HG03097 (cell line): ENCODE results near the gene ELF2.
A peak's percentile ranks its signal among the peaks of the same experiment; 100 is the strongest.
"Not testable (repeated sequence)": the region's sequence is repeated elsewhere in the genome, so short reads cannot be mapped to it uniquely, and the experiment has no call there.

Experiments
- ATAC-seq: cut with Tn5 transposase; IDR thresholded peaks from one replicate; pipeline ENCODE4 v1.9.1; 2021; ENCODE audit not compliant: unreplicated experiment, low FRiP score

The ELF2 gene

DNA sequence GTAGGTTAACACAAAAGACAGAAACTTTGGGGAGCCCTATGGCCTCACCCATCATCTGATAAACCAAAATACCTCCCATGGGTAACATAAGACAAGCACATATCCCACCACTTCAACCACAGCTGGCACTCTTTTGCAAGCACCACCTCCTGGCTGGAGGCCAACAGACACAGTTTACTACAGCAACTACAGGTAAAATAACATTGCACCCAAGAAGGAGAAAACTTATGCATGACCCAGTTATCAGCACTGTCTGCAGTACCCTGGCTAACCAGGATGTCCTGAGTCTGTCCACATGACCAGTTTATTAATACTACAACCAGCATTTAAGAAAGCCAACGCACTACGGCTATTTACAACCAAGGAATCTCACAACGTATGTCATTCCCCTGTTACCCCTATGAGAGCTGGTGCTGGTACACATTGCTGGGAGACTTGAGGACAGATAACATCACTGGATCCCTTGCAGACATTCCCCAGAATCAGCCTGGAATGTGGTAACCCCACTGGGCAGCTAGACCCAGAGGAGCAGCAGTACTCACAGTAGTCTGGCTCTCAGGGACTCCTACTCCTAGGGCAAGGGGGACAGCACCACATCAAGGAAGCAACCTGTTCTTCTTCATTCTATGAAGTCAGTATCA lies 32.0 kb downstream of the ELF2 start:
- ATAC-seq = no peak

DNA sequence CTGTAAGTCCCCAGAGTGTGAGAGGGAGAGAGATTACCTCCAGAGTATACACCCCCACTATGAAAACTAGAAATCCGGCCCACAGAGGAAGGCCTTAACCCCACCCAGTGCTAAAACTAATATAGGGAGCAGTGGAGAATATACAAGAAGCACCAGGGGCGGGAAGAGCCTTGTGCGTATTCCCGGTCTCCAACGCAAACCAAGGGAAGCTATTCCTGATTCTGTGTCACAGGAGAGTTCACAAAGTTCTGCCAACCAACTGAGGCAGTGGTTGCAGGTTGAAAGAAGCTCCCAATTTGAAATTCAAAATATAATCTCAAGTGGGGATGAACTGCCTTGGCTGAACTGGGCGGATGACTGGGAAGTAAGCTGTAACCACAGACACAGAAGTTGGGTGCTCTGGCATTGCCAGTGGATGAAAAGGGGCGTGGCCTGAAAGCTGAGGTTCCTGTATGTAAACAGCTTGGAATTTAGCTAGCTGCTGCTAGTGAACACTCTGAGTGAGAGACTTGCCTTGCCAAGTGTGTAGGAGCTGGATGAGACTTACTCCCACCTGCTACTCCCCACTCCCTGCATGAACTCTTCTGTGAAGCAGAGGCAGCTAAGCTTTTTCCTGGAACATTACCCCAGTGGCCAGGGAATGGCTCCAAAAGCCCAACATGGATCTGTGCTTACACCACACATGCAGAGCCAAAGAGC lies 32.7 kb downstream of the ELF2 start:
- no peak for ATAC-seq

GRCh38 chr4:139142980-139143379 lies 34.0 kb downstream of the ELF2 start:
- ATAC-seq = no peak

GRCh38 chr4:139142087-139142486 lies 34.9 kb downstream of the ELF2 start:
- ATAC-seq = peak; percentile 77

GRCh38 chr4:139137763-139138162 lies 39.3 kb downstream of the ELF2 start:
- no peak for ATAC-seq

- ATAC-seq = no peak
These were observed 42.6 kb downstream of the ELF2 start for GRCh38 chr4:139134403-139134802.

- no peak for ATAC-seq
These were observed 45.7 kb downstream of the ELF2 start for GRCh38 chr4:139131209-139131870.

DNA sequence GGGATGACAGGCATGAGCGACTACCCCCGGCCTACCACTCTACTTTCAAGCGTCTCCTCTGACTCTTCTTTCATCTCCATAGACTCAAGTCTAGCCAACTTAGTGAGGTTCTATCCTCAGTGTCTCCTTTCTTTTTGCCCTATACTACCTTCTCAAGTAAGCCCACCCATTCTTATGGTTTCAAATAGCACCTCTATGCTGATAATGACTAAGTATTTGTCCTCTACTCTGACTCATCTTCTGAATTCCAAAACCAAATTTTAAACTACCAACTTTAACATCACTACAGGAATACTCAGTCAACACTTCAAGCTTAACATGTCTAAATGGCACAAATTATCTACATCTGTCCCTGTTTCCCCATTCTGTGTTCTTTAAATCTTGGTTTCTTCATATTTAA lies 47.8 kb downstream of the ELF2 start:
- no peak for ATAC-seq

- ATAC-seq = no peak
These were observed 50.1 kb downstream of the ELF2 start for GRCh38 chr4:139126898-139127297.

- ATAC-seq = no peak
These were observed 53.1 kb downstream of the ELF2 start for GRCh38 chr4:139123910-139124309.

DNA sequence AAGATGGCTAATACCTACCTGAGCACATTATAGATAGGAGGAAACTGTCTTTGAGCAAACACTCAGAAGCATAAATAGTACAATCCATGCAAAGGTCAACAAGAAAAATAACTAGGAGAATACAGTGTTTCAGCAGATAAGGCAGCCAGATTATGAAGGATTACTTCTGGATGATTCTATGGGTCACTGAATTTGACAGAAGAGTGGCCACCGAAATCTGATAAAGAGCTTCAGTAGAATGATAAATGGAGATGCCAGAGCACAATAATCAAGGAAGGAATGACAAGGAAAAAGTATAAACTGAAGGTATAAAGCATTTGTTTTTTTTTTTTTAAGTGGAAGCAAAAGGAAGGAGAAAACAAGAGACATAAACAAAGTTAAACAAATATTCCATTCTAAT lies 58.7 kb downstream of the ELF2 start:
- ATAC-seq = no peak

DNA sequence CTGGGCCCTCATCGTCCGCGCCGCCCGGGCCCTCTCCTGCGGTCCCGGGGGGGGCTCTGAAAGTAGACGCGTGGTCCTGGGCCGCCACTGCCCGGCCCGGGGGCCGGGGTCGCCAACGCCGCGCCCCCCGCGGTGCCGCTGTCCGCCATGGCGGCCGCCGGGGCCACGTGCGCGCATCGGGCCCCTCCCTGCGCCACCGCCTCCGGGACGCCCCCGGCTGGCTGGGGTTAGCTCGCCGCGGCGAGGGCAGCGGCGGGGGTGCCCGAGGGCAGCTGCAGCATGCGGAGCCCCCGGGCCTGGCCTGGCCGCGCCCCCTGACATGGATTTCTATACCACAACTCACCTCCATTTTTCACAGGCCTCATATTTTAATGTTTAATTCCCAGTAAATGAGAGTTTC lies 61.8 kb downstream of the ELF2 start:
- no peak for ATAC-seq

DNA sequence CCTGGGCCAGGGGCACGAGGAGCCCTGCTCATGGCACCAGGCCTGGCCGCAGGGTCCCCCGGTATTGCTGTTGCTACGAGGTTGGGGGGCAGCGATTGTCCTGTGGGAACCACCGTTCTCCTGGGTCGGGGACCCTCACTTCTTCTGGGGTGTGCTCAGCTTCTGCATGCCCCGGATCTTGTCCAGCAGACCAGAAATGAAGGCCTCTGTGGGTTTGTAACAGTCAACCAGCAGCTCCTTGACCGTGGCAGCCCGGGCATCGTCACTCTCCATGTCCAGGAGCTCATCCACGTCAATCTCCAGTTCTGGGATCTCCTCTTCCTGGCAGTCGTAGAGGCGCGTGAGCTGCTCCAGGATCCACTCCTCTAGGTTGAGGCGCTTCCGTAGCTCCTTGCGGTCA lies 62.2 kb downstream of the ELF2 start:
- not testable (repeated sequence) for ATAC-seq

GRCh38 chr4:139112650-139113049 lies 64.4 kb downstream of the ELF2 start:
- no peak for ATAC-seq

DNA sequence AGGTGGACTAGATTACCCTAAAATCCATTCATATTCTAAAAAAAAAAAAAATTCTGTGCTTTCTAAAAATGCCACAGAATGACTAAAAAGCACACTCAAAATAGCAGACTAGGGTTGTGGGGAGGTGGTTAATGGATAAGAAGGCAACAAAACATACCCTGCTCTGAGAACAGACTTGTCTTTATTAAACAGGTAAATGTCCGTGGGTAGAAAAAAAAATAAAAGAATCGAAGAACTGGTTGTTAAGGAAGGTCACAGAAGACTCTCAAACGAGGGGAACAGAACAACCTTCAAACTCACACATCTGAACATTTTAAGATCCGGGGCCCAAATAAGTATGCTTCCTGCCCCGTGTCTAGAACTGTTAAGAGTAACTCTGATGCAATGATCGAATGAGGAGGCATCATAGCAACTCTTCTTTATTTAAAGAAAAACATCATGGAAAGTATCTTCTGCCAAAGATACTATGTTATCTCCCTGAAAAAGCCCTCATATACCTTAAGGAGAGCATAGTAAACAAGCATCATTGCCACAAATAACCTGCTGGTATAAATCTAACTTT lies 68.4 kb downstream of the ELF2 start:
- ATAC-seq = no peak

GRCh38 chr4:139099366-139099982 lies 77.5 kb downstream of the ELF2 start:
- no peak for ATAC-seq

GRCh38 chr4:139092271-139092670 lies 84.7 kb downstream of the ELF2 start:
- no peak for ATAC-seq

DNA sequence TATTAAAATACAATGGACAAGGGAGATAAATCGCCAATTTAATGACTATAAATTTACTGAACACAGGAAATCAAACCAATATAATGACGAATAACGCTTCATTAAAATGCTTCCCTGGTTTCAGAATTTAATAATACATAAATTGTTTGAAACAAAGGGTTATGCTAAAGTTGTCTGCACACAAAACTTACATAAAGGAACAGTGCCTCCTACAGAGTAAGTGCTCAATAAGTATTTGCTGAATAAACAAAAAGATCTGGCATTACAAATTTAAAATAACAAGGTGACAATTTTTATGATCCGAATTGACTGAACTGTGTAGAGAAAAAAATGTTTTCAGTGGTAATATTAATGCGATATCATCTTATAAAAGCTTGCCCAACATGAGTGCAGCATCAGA lies 91.9 kb downstream of the ELF2 start:
- no peak for ATAC-seq

DNA sequence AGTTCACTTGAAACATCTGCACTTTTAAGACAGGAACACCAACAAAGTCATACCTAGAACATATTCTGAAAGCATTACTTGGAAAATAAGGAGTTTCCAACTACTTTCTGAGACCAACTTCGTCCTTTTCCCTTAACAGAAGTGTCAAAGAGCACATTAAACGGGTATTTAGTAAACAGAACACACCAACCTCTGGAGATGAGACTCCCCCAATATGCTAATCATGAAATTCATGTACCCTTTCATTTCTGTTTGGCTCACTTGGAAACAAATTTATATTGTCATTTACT lies 92.3 kb downstream of the ELF2 start:
- no peak for ATAC-seq

DNA sequence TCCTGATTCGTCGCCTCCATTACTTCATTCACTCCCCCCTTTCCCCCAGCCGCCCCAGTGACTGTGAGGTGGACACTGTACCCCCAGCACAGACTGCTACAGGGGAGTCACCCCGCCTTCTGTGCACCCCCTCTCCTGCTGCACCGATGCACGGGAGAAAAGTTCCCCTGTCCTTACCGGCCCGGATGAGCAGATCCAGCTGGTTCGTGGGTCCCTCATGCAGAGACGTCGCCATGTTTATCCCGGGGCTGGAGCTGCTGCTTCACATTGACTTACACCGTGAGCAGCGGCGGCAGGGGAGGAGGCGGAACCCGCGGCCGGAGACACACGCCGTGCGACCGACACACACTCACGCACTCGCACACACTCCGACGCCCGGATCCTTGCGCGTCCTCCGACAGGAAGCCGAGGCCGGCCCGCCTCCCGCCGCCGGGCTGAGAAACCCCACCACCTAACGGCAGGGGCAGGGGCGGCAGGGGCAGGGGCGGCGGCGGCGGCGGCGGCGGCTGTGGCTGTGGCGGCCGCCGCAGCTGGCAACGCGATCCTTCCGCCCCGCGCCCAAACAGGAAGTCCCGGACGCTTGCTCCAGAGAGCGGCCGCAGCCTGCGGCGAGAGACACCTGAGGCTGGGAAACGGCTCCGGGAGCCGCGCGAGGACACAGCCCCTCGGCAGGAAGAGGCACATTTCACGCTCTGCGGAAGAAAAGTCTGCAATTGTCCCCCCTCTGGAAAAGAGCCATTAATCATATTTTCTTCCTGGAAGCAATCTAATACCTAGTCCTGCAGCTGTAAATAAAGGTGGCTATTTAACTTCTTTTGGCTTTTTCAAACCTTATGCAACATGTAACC lies 92.8 kb downstream of the ELF2 start:
- peak; percentile 44 for ATAC-seq

- ATAC-seq = peak; percentile 23
These were observed 93.4 kb downstream of the ELF2 start for GRCh38 chr4:139083607-139083955.
